ENCODE results near the gene VRK1.

Gene VRK1

DNA sequence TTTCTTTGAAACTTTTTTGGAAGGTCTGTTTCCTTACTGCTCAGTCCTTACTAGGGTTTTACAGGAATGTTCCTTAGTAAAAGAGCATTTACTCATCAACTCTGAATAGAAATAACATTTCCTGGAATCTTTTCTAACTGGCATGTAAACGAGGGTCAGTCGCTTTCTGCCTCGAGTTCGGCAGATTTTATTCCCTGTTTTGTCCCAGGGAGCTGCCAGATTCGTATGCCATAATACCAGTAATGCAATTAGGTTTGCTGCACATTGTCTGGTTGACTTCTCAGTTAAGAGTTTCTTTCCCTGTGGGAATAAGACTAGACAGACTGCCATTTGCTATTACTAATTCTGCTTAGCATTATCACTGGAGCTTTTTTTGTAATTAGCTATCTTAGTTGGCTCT is 91.9 kb downstream of the VRK1 start:
- DNase-seq = no peak

DNA sequence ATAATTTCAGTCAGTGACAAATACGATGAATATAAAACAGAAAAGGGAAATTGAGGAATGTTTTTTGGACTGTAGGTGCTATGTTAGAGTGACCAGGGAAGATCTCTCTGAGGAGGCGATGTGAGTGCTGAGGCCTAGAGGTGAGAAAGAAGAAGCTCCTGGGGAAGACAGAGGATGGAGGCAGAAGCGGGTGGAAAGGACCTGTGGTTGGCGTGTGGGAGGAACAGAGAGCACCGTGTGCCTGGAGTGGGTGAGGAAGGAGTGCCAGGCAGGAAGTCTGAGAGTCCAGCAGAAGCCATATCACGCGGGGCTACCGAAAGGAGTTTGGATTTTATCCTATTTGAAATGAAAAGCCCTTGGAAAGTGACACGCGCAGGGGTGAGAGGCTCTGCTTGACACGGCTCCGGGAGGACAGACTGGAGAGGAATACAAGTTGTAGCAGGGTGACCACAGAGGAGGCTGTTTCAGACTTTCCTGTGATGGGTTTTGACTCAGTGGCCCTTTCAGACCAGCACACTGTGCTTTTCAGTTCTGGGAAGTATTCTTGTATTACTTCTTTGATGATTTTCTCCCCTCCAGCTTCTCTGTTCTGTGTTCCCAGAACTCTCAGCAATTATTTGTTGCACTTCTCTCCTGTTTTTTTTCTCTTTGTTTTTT is 96.9 kb downstream of the VRK1 start:
- no peak for DNase-seq

DNA sequence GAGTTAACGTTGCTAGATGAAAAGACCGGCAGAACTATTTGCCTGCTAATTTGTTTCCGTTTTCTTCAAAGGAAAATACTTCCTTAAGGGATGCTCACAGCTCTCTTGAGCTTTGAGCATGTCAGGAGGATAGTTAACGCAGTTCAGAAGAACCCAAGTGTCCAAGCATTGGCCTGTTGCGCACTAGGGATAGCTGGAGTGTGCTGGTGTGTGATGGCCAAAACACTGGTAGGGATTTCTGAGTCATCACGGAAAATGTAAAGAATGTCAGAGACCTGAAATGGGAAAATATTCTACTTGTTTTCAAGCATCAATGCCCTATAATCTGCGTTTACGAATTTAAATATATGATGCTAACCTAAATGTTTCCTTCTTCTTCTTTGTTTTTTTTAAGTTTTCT is 97.8 kb downstream of the VRK1 start:
- DNase-seq = no peak

GRCh38 chr14:96895658-96896271 is 98.6 kb downstream of the VRK1 start:
- DNase-seq = no peak

DNA sequence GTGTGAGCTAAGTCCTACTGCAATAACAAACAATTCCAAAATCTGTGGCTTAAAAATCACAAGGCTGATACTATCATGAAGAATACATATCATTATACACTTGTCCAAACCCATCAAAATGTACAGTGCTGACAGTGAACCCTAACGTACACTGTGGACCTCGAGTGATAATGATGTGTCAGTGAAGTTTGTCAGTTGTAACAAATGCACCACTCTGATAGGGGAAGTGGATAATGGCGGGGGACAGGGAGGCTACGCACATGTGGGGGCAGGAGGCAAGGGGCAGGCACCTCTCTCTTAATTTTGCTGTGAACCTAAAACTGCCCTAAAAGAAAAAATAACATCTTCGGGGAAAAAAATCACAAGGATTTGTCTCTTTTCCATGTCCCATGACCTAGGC is 100.0 kb downstream of the VRK1 start:
- DNase-seq = no peak

- DNase-seq = no peak
Measured at GRCh38 chr14:96901227-96901626, 104.0 kb downstream of the VRK1 start.

GRCh38 chr14:96902004-96902403 is 104.8 kb downstream of the VRK1 start:
- no peak for DNase-seq

DNA sequence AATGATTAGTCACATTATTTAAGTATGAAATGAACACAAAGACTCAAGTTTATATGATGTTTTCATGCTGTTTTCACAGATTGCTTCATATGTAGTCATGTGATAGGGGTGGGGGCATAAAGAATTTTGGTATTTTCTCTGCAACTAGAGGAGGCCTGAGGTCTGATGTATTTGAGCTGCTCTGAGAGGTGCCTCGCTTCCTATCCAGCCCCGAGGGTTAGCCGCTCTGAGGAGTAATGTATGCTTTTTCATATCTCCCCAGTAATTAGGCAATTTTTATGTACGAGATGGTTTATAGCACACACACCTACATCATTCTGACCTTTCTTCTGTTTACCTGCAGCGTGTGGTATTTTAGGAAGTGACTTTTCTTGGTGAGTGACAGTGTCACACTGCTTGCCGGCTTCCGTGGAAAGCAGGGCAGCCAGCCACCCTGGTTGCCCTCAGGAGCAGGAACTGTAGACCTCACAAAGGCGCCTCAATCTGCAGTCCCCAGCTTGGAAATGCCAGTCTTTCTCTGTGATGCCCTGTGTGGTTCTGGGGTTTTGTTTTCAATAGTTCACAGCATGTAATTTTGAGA is 106.4 kb downstream of the VRK1 start:
- no peak for DNase-seq

DNA sequence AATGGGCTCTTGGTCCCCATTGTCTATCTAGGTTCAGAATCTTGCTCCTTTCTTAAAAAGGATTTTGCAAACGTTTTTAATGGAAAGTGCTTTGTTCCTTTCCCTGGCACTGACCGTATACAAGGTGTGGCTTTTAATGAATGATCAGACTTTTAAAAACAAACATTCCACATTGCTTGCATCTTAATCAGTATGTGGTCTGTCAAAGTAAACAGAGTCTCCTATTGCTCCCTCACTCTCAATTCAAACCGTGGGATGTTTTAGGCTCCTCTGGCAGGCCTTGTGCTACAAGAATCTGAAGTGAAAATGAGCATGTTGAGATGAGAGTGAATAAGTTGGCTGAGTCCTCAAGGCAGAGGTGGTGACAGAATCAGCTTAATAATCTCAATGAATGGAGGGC is 107.0 kb downstream of the VRK1 start:
- DNase-seq = no peak

GRCh38 chr14:96905065-96905464 is 107.9 kb downstream of the VRK1 start:
- no peak for DNase-seq

DNA sequence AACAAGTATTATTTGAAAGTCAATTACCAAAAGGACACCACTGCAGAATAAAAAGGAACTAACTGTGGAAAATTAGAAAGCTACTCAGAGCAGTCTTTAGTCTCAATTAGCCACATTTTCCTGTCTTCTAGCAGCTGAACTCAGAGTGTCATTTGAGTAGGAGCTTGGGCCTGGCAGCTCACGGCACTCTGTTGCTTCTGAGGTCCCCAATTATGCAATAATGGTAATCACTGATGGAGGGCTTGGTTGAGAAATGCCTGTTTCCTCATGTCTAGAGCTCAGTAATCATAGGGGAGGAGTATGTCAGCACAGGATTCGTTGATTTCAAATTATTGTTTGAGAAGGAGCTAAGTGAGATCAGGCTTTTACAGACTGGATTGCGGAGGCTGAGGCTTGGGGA is 108.6 kb downstream of the VRK1 start:
- no peak for DNase-seq

DNA sequence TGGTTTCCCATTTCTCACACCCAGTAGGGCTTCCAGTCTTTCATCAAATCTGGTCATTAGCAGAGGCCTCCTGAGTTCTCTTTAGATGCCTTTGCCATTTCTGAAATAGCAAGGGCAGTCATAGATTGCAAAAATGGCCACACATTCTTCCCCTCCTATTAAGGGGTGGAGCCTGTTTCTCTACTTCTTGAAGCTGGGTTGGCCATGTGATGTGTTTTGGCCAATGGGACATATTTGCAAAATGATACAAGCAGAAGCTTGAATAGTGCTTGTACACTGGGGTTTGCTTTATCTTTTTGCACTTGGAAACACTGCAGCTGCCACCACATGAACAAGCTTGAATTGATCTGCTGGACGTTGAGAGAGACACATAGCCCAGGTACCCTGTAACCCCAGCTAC is 109.3 kb downstream of the VRK1 start:
- DNase-seq = no peak

- no peak for DNase-seq
Measured at GRCh38 chr14:96909841-96910364, 112.7 kb downstream of the VRK1 start.

DNA sequence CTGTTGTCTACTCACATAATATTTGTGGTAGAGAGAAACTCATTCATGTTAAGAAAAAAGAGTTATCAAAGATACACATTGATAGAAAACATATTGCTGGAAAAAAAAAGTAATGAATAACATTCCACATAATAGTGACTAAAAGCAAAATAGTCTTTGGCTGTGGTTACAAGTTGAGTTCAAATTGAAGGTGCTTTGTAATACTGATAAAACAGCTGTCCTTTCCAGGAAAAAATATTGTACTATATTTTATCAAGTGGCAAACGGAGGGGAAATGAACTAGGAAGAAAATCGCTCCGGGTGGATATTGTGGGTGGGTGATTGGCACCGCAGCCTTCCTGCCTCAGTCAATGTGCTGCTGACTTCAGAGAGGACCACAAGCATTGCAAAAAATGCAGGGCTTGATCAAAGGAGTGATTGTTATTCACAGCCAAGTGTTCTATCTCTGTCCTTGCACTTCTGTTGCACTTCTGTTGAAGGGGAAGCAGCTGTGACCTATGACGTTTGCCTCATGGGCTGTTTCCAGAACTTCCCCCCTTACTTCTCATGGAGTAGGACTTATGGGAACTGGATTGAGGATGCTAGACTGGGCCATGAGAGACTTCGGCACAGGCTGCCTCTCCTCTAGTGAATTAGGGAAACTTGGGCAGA is 114.4 kb downstream of the VRK1 start:
- DNase-seq = peak; percentile 6

GRCh38 chr14:96914571-96915128 is 117.5 kb downstream of the VRK1 start:
- no peak for DNase-seq

GRCh38 chr14:96915478-96915877 is 118.3 kb downstream of the VRK1 start:
- no peak for DNase-seq

GRCh38 chr14:96916751-96917150 is 119.6 kb downstream of the VRK1 start:
- no peak for DNase-seq

GRCh38 chr14:96917442-96917963 is 120.3 kb downstream of the VRK1 start:
- no peak for DNase-seq

- no peak for DNase-seq
Measured at GRCh38 chr14:96920023-96920422, 122.8 kb downstream of the VRK1 start.

DNA sequence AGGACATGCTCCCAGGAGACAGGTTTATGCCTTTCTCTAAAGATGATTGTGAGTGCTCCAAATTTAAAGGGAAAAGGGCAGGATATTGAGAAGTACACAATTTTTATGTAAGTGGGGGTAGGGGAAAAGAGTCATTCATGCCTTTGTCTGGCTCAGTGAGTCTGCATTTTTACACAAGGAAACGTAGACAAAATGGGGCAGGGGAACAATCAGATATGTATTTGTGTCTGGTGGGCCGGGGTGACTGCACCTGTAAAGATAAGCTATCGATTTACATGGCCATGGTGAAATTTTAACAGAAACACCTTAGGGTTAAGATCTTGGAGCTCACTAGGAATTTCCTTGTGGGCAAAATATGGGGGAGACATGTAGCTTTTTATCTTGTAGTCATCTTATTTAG is 123.6 kb downstream of the VRK1 start:
- DNase-seq = no peak

- DNase-seq = no peak
Measured at GRCh38 chr14:96922986-96923385, 125.8 kb downstream of the VRK1 start.

DNA sequence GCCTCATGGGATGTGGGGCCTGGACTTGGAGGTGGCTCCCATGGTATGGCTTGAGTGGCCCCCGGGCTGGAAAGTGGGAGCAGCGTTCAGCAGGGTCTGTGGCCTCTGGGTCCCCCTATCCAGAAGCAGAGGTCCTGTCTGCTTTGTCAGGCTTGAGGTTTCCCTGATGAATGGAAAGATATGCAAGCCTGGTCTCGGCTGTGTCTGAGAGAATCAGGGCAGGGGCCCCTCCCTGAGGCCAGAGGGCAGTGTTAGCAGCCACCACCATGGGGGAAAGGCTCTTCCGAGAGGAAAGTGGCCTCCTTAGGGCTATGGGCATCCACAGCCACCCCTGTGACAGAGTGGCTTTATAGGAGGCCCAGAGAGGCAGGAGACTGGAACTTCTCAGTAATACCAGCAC is 128.2 kb downstream of the VRK1 start:
- no peak for DNase-seq

- DNase-seq = no peak
Measured at GRCh38 chr14:96926001-96926400, 128.8 kb downstream of the VRK1 start.

All from stimulated activated CD4-positive, alpha-beta T cell treated with anti-CD3 and anti-CD28 coated beads, Interleukin-1b, Interleukin-23, amount 100 ng/mL, for 48 hours (primary cell).